ENCODE data around the gene ITPK1.

- TF ChIP-seq POLR2A (IDR thresholded peaks at IDR 0.05; ENCODE audit: low read depth, low read length) (no peak), POLR2AphosphoS5 (IDR thresholded peaks at IDR 0.05; ENCODE audit: low read depth, low read length) (no peak)
These were observed 34.8 kb upstream of the ITPK1 start for GRCh38 chr14:93150227-93151208.

Data from GM12892 (cell line).